SH-SY5Y (cell line): Measurements from ENCODE around the gene XRCC6.

Experiments
- GATA2 ChIP-seq: IDR thresholded peaks from 2 replicates; pipeline ENCODE4 v1.6.1; 2011; ENCODE audit warnings: mild to moderate bottlenecking, low read depth, low read length
- GATA3 ChIP-seq: IDR thresholded peaks from 2 replicates; pipeline ENCODE4 v1.6.1; 2011; ENCODE audit warnings: low read depth, mild to moderate bottlenecking, low read length, moderate library complexity

The XRCC6 gene

GRCh38 chr22:41687901-41688364 is 66.8 kb downstream of the XRCC6 start:
- TF ChIP-seq GATA3 (no peak), GATA2 (no peak)

GRCh38 chr22:41688365-41689211 is 67.5 kb downstream of the XRCC6 start, which contains the start of gene SNU13:
TSS of gene SNU13 (minus strand) at chr22:41688867. CDS start at chr22:41688796, 71 bp downstream.
- TF ChIP-seq GATA3 (no peak), GATA2 (no peak)

GRCh38 chr22:41690476-41690875 is 69.4 kb downstream of the XRCC6 start:
- TF ChIP-seq GATA2 = no peak
- TF ChIP-seq GATA3 = no peak

GRCh38 chr22:41695211-41695610 is 74.1 kb downstream of the XRCC6 start:
- no peak for TF ChIP-seq GATA2
- TF ChIP-seq GATA3 = no peak

- TF ChIP-seq GATA3 (no peak), GATA2 (no peak)
Measured at GRCh38 chr22:41696703-41697102, 75.6 kb downstream of the XRCC6 start.

GRCh38 chr22:41697126-41697775 is 76.2 kb downstream of the XRCC6 start:
- TF ChIP-seq GATA2 = no peak
- TF ChIP-seq GATA3 = no peak

- no peak for TF ChIP-seq GATA3
- no peak for TF ChIP-seq GATA2
Measured at GRCh38 chr22:41699264-41700107, 78.4 kb downstream of the XRCC6 start, which contains the start of gene MEI1. TSS of gene MEI1 (plus strand) at chr22:41699503. CDS start at chr22:41699539, 36 bp downstream.

GRCh38 chr22:41700108-41700364 is 78.9 kb downstream of the XRCC6 start:
- TF ChIP-seq GATA3 = no peak
- no peak for TF ChIP-seq GATA2

GRCh38 chr22:41702763-41703162 is 81.7 kb downstream of the XRCC6 start:
- no peak for TF ChIP-seq GATA2
- no peak for TF ChIP-seq GATA3

- TF ChIP-seq GATA3 = no peak
- no peak for TF ChIP-seq GATA2
Measured at GRCh38 chr22:41709341-41709740, 88.2 kb downstream of the XRCC6 start.

GRCh38 chr22:41713004-41713403 is 91.9 kb downstream of the XRCC6 start:
- TF ChIP-seq GATA2 (no peak), GATA3 (no peak)
